Measurements from ENCODE around the gene TRIM31. TPM values are rescaled to one million over a fixed set of nuclear protein-coding genes. Genes with fewer than 3 reads are reported as not detected.

TRIM31 gene
- polyA plus RNA-seq, 1 of the 3 experiments (the other 2 are of a cell fraction), result not detected

DNA sequence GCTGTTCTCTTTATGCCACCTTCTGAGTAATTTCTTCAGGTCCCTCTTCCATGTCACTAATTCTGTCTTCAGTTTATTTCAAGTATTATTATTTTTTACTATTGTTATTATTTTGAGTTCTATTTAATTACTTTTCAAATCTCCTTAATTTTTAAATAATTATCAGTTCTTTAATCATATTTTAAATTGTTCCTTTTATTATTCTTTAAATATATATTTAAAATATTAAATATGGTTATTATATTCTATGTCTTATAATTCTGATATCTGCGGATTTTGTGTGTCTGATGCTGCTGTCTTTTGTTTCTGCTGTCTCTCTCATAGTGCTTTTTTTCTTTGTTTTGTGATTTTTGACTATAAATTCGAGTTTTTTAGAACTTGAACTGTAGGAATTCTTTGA is 49.6 kb downstream of the TRIM31 start:
- TF ChIP-seq, protein P1, sequence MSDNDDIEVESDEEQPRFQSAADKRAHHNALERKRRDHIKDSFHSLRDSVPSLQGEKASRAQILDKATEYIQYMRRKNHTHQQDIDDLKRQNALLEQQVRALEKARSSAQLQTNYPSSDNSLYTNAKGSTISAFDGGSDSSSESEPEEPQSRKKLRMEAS (IDR thresholded peaks at IDR 0.05; ENCODE audit: low read depth), result no peak
- TF ChIP-seq CHD2 (IDR thresholded peaks at IDR 0.05; ENCODE audit: low read length, partially characterized antibody) (no peak), GATA2 (CRISPR knock-in tag; IDR thresholded peaks at IDR 0.05) (no peak), EP300 (IDR thresholded peaks at IDR 0.05; ENCODE audit: borderline replicate concordance in 1 of 2, low read depth in 1 of 2, low read length in 1 of 2) (no peak), ELF1 (IDR thresholded peaks at IDR 0.05) (no peak), TEAD4 (IDR thresholded peaks at IDR 0.05; ENCODE audit: borderline replicate concordance, insufficient read depth) (no peak), RAD21 (IDR thresholded peaks at IDR 0.05; ENCODE audit: low read length) (no peak), SMC3 (IDR thresholded peaks at IDR 0.05; ENCODE audit: low read depth, low read length) (no peak), TCF12 (IDR thresholded peaks at IDR 0.05) (no peak), EZH2phosphoT487 (IDR thresholded peaks at IDR 0.05; ENCODE audit: borderline replicate concordance, low read depth) (no peak)
- TF ChIP-seq, protein P2, sequence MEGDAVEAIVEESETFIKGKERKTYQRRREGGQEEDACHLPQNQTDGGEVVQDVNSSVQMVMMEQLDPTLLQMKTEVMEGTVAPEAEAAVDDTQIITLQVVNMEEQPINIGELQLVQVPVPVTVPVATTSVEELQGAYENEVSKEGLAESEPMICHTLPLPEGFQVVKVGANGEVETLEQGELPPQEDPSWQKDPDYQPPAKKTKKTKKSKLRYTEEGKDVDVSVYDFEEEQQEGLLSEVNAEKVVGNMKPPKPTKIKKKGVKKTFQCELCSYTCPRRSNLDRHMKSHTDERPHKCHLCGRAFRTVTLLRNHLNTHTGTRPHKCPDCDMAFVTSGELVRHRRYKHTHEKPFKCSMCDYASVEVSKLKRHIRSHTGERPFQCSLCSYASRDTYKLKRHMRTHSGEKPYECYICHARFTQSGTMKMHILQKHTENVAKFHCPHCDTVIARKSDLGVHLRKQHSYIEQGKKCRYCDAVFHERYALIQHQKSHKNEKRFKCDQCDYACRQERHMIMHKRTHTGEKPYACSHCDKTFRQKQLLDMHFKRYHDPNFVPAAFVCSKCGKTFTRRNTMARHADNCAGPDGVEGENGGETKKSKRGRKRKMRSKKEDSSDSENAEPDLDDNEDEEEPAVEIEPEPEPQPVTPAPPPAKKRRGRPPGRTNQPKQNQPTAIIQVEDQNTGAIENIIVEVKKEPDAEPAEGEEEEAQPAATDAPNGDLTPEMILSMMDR (IDR thresholded peaks at IDR 0.05), result no peak
- TF ChIP-seq, protein P3, sequence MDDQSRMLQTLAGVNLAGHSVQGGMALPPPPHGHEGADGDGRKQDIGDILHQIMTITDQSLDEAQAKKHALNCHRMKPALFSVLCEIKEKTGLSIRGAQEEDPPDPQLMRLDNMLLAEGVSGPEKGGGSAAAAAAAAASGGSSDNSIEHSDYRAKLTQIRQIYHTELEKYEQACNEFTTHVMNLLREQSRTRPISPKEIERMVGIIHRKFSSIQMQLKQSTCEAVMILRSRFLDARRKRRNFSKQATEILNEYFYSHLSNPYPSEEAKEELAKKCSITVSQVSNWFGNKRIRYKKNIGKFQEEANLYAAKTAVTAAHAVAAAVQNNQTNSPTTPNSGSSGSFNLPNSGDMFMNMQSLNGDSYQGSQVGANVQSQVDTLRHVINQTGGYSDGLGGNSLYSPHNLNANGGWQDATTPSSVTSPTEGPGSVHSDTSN (IDR thresholded peaks at IDR 0.05), result no peak
- TF ChIP-seq, protein P4, sequence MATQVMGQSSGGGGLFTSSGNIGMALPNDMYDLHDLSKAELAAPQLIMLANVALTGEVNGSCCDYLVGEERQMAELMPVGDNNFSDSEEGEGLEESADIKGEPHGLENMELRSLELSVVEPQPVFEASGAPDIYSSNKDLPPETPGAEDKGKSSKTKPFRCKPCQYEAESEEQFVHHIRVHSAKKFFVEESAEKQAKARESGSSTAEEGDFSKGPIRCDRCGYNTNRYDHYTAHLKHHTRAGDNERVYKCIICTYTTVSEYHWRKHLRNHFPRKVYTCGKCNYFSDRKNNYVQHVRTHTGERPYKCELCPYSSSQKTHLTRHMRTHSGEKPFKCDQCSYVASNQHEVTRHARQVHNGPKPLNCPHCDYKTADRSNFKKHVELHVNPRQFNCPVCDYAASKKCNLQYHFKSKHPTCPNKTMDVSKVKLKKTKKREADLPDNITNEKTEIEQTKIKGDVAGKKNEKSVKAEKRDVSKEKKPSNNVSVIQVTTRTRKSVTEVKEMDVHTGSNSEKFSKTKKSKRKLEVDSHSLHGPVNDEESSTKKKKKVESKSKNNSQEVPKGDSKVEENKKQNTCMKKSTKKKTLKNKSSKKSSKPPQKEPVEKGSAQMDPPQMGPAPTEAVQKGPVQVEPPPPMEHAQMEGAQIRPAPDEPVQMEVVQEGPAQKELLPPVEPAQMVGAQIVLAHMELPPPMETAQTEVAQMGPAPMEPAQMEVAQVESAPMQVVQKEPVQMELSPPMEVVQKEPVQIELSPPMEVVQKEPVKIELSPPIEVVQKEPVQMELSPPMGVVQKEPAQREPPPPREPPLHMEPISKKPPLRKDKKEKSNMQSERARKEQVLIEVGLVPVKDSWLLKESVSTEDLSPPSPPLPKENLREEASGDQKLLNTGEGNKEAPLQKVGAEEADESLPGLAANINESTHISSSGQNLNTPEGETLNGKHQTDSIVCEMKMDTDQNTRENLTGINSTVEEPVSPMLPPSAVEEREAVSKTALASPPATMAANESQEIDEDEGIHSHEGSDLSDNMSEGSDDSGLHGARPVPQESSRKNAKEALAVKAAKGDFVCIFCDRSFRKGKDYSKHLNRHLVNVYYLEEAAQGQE (IDR thresholded peaks at IDR 0.05; ENCODE audit: low read depth, low read length), result no peak
- H3K4me1 ChIP-seq (ENCODE audit: control insufficient read depth in 1 of 2, insufficient read depth in 2 of 2, low read depth in 1 of 2, low read length in 1 of 2), result peaks cover 6 to 25% of the 10 kb centered on the region in 2 experiments; a peak in 3 of 4 replicates
- no peak for DNase-seq
- peaks cover 48% of the 10 kb centered on the region for H3K79me2 ChIP-seq (ENCODE audit: insufficient read depth)
- H3K4me2 ChIP-seq, result no peak overlapping the region
- H2AFZ ChIP-seq (ENCODE audit: low read depth), result no peak overlapping the region
- peaks cover 11 to 18% of the 10 kb centered on the region in 2 experiments for H3K36me3 ChIP-seq (replicated peaks in 1 of 2; ENCODE audit: control insufficient read depth in 1 of 2, insufficient read depth in 2 of 2, low read length in 1 of 2)
- H3K27ac ChIP-seq (ENCODE audit: low read depth in 2 of 2, low read length in 1 of 2), result no peak overlapping the region
- ChIA-PET POLR2A (no interaction called here), CTCF (no interaction called here)
- no peaks in the 10 kb centered on the region for H3K9me3 ChIP-seq
- H3K9ac ChIP-seq, result no peak overlapping the region
- H3F3A ChIP-seq (replicated peaks; ENCODE audit: insufficient read depth), result peaks cover 11% of the 10 kb centered on the region
- no peak overlapping the region for H3K4me3 ChIP-seq (ENCODE audit: low read depth in 2 of 2, low read length in 1 of 2)
- no peaks in the 10 kb centered on the region for H3K9me2 ChIP-seq
- WGBS (ENCODE audit: low lambda C conversion rate), result 85% methylated on average over 2 of the region's 2 CpGs
- no peaks in the 10 kb centered on the region for H3K27me3 ChIP-seq (ENCODE audit: insufficient read depth)
- H4K20me1 ChIP-seq (ENCODE audit: insufficient read depth), result no peaks in the 10 kb centered on the region
